Measurements from ENCODE around the gene HLA-DPB1. TPM values are rescaled to one million over a fixed set of nuclear protein-coding genes. Genes with fewer than 3 reads are reported as not detected.

HLA-DPB1 gene
- total RNA-seq, 2 experiments from 2014 or later = 29.0 to 31.7 TPM

- TF ChIP-seq, protein P1, sequence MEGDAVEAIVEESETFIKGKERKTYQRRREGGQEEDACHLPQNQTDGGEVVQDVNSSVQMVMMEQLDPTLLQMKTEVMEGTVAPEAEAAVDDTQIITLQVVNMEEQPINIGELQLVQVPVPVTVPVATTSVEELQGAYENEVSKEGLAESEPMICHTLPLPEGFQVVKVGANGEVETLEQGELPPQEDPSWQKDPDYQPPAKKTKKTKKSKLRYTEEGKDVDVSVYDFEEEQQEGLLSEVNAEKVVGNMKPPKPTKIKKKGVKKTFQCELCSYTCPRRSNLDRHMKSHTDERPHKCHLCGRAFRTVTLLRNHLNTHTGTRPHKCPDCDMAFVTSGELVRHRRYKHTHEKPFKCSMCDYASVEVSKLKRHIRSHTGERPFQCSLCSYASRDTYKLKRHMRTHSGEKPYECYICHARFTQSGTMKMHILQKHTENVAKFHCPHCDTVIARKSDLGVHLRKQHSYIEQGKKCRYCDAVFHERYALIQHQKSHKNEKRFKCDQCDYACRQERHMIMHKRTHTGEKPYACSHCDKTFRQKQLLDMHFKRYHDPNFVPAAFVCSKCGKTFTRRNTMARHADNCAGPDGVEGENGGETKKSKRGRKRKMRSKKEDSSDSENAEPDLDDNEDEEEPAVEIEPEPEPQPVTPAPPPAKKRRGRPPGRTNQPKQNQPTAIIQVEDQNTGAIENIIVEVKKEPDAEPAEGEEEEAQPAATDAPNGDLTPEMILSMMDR (IDR thresholded peaks at IDR 0.05) = no peak
- Histone ChIP-seq H3K36me3 (ENCODE audit: insufficient read depth, low read length) (peaks cover 12% of the 10 kb centered on the region), H3K9me3 (ENCODE audit: control insufficient read depth in 1 of 2, insufficient read depth in 1 of 2, low read length in 2 of 2) (no peaks in the 10 kb centered on the region)
These were observed 8.8 kb upstream of the HLA-DPB1 start for GRCh38 chr6:33066917-33067521.

GRCh38 chr6:33069021-33069738 lies 6.6 kb upstream of the HLA-DPB1 start:
- Mint-ChIP-seq H3K4me3 (no peak overlapping the region), H3K27ac (no peak overlapping the region), H3K9me3 (peaks cover 10% of the 10 kb centered on the region), H3K4me1 (ENCODE audit: low read depth) (peaks cover 27% of the 10 kb centered on the region), H3K36me3 (ENCODE audit: low read depth) (peaks cover 42% of the 10 kb centered on the region), H3K27me3 (peaks cover 8% of the 10 kb centered on the region)
- H3K9me3 ChIP-seq (ENCODE audit: control insufficient read depth in 1 of 2, insufficient read depth in 1 of 2, low read length in 2 of 2) = no peaks in the 10 kb centered on the region
- intact Hi-C loops (cut with DNase I, micrococcal nuclease) = no loop called here
- ATAC-seq (ENCODE audit: poor library complexity) = no peak
- peaks cover 14% of the 10 kb centered on the region for H3K4me1 ChIP-seq (ENCODE audit: insufficient read depth, low read length)
- H3K27me3 ChIP-seq (ENCODE audit: control insufficient read depth in 1 of 2, insufficient read depth in 2 of 2, low read length in 2 of 2) = no peaks in the 10 kb centered on the region
- peaks cover 12% of the 10 kb centered on the region for H3K36me3 ChIP-seq (ENCODE audit: insufficient read depth, low read length)
- ChIA-PET POLR2A (no interaction called here), CTCF (no interaction called here)
- H3K4me3 ChIP-seq (ENCODE audit: low read length) = no peak overlapping the region
- TF ChIP-seq, protein P1 (IDR thresholded peaks at IDR 0.05) = no peak
- no peak for DNase-seq
- no peak overlapping the region for H3K27ac ChIP-seq (ENCODE audit: low read depth in 1 of 2, low read length in 2 of 2)

More at GRCh38 chr6:33066917-33067521, 8.8 kb upstream of the HLA-DPB1 start:
- H3K4me3 ChIP-seq (ENCODE audit: low read length) = no peak overlapping the region
- Mint-ChIP-seq H3K27ac (no peak overlapping the region), H3K4me1 (ENCODE audit: low read depth) (peaks cover 12% of the 10 kb centered on the region), H3K9me3 (peaks cover 10% of the 10 kb centered on the region), H3K4me3 (no peak overlapping the region), H3K27me3 (peaks cover 8% of the 10 kb centered on the region), H3K36me3 (ENCODE audit: low read depth) (peaks cover 42% of the 10 kb centered on the region)
- intact Hi-C loops (cut with DNase I, micrococcal nuclease) = no loop called here
- ATAC-seq (ENCODE audit: poor library complexity) (no peak), DNase-seq (no peak)
- no peaks in the 10 kb centered on the region for H3K27me3 ChIP-seq (ENCODE audit: control insufficient read depth in 1 of 2, insufficient read depth in 2 of 2, low read length in 2 of 2)
- ChIA-PET CTCF (no interaction called here), POLR2A (no interaction called here)
- no peaks in the 10 kb centered on the region for H3K4me1 ChIP-seq (ENCODE audit: insufficient read depth, low read length)
- no peak overlapping the region for H3K27ac ChIP-seq (ENCODE audit: low read depth in 1 of 2, low read length in 2 of 2)

- peaks cover 37% of the 10 kb centered on the region for H3K36me3 Mint-ChIP-seq (ENCODE audit: low read depth)
- H3K4me1 ChIP-seq (ENCODE audit: insufficient read depth, low read length) = peaks cover 22% of the 10 kb centered on the region
- no peaks in the 10 kb centered on the region for H3K9me3 ChIP-seq (ENCODE audit: control insufficient read depth in 1 of 2, insufficient read depth in 1 of 2, low read length in 2 of 2)
- intact Hi-C loops (cut with DNase I, micrococcal nuclease) = no loop called here
- no peak overlapping the region for H3K27ac Mint-ChIP-seq
- ChIA-PET CTCF (no interaction called here), POLR2A (no interaction called here)
- ATAC-seq (ENCODE audit: poor library complexity) (no peak), DNase-seq (no peak)
- no peaks in the 10 kb centered on the region for H3K27me3 Mint-ChIP-seq
- H3K4me3 Mint-ChIP-seq = no peak overlapping the region
- peaks cover 9% of the 10 kb centered on the region for H3K9me3 Mint-ChIP-seq
- TF ChIP-seq, protein P1 (IDR thresholded peaks at IDR 0.05) = no peak
- H3K4me3 ChIP-seq (ENCODE audit: low read length) = no peak overlapping the region
- H3K4me1 Mint-ChIP-seq (ENCODE audit: low read depth) = peaks cover 37% of the 10 kb centered on the region
- H3K27me3 ChIP-seq (ENCODE audit: control insufficient read depth in 1 of 2, insufficient read depth in 2 of 2, low read length in 2 of 2) = no peaks in the 10 kb centered on the region
- H3K27ac ChIP-seq (ENCODE audit: low read depth in 1 of 2, low read length in 2 of 2) = no peak overlapping the region
- H3K36me3 ChIP-seq (ENCODE audit: insufficient read depth, low read length) = peaks cover 12% of the 10 kb centered on the region
These were observed 4.9 kb upstream of the HLA-DPB1 start for GRCh38 chr6:33070909-33071308.

All from CD4-positive, alpha-beta T cell (primary cell).